Panc1 (cell line): ENCODE data around the gene NTRK1. TPM values are rescaled to one million over a fixed set of nuclear protein-coding genes. Genes with fewer than 3 reads are reported as not detected.

Experiments used
- ATAC-seq: fragments of 200-7000 bp; cut with Tn5 transposase; 2 replicates; pipeline ENCODE4 v1.9.1; 2020; ENCODE audit warnings: mild to moderate bottlenecking, moderate library complexity
- BruUV-seq: library from RNA; stranded (reverse); fragments of 400-500 nt; replicated peaks from 2 replicates; lab custom pipeline; 2021; lab: Mats Ljungman, UMichigan
- CTCF ChIA-PET: fragments of 300-600 bp; sonication (Branson Sonifier 250); formaldehyde crosslinking; loops from one replicate; lab custom pipeline; 2022; ENCODE audit warnings: antibody characterized with exemption; lab: Charles Lee
- POLR2A ChIA-PET: fragments of 300-600 bp; sonication (Branson Sonifier 250); formaldehyde crosslinking; loops from one replicate; lab custom pipeline; 2022; ENCODE audit warnings: antibody characterized with exemption; lab: Charles Lee
- DNase-seq: peaks from one replicate; pipeline ENCODE4 v3.0.0-alpha.2; 2010; ENCODE audit warnings: low read depth, low spot score
- H3K27ac ChIP-seq: 2 replicates; pipeline ENCODE4 v1.5.1; 2011; ENCODE audit warnings: mild to moderate bottlenecking, low read length, inconsistent platforms
- H3K27me3 ChIP-seq: fragments of 200-500 bp; sonication (Bioruptor generic); 2 replicates; pipeline ENCODE4 v1.6.0; 2014; ENCODE audit warnings: low read length, inconsistent platforms; ENCODE audit not compliant: control insufficient read depth, insufficient read depth
- H3K36me3 ChIP-seq: fragments of 200-500 bp; sonication (Bioruptor generic); 2 replicates; pipeline ENCODE4 v1.5.1; 2014; ENCODE audit warnings: inconsistent platforms, mild to moderate bottlenecking, low read length, moderate library complexity; ENCODE audit not compliant: control insufficient read depth, insufficient read depth
- H3K4me1 ChIP-seq: 2 replicates; pipeline ENCODE4 v1.5.1; 2011; ENCODE audit warnings: inconsistent platforms, mild to moderate bottlenecking, low read length, moderate library complexity; ENCODE audit not compliant: control insufficient read depth, insufficient read depth
- H3K4me3 ChIP-seq, 2 experiments: 2 replicates each; pipeline ENCODE4 v1.5.1; 2011 to 2012; ENCODE audit warnings: low read depth in 2 of 2, low read length in 2 of 2, mild to moderate bottlenecking in 2 of 2, inconsistent platforms in 1 of 2, moderate library complexity in 1 of 2
- H3K9me3 ChIP-seq: fragments of 200-500 bp; sonication (Bioruptor generic); 2 replicates; pipeline ENCODE4 v1.5.1; 2014; ENCODE audit warnings: low read depth, mild to moderate bottlenecking, inconsistent platforms, low read length, moderate library complexity; ENCODE audit not compliant: control insufficient read depth, insufficient read depth
- POLR2AphosphoS5 ChIP-seq: IDR thresholded peaks from 2 replicates; pipeline ENCODE4 v1.6.1; 2012; ENCODE audit warnings: mild to moderate bottlenecking, low read depth, low read length, moderate library complexity
- SIN3A ChIP-seq: IDR thresholded peaks from 2 replicates; pipeline ENCODE4 v1.6.1; 2012; ENCODE audit warnings: low read depth, mild to moderate bottlenecking, low read length, moderate library complexity, borderline replicate concordance; ENCODE audit not compliant: insufficient read depth
- TCF7L2 ChIP-seq: IDR thresholded peaks from 2 replicates; pipeline ENCODE4 v1.6.1; 2011; ENCODE audit warnings: mild to moderate bottlenecking, low read depth, low read length, inconsistent platforms
- in situ Hi-C: cut with HindIII; loops from 2 replicates; pipeline ENCODE4 v1.10.0; 2016; ENCODE audit warnings: low sequenced_read_pairs, low pct_unique_long_range_greater_than_20kb
- intact Hi-C: fragments of 100-400 bp; cut with micrococcal nuclease; formaldehyde crosslinking; loops from one replicate; pipeline ENCODE4 v1.10.0; 2022; ENCODE audit not compliant: unreplicated experiment
- total RNA-seq: library from RNA; stranded (reverse); gene quantifications from one replicate; pipeline ENCODE4 v1.2.1, GENCODE V29; 2021; ENCODE audit not compliant: unreplicated experiment
- TF ChIP-seq, protein P1 (sequence below): fragments of 450-650 bp; IDR thresholded peaks from 2 replicates; pipeline ENCODE4 v1.5.1; 2017; ENCODE audit warnings: mild to moderate bottlenecking
- TF ChIP-seq, protein P2 (sequence below), 2 experiments: IDR thresholded peaks; 2 replicates each; pipeline ENCODE4 v1.6.1; 2011 to 2012; ENCODE audit warnings: low read depth in 2 of 2, control low read depth in 1 of 2, low read length in 1 of 2, mild to moderate bottlenecking in 1 of 2, moderate library complexity in 1 of 2; ENCODE audit not compliant: insufficient read depth in 1 of 2

Gene NTRK1
- total RNA-seq, 1 experiment from 2014 or later, result 0.21 TPM

DNA sequence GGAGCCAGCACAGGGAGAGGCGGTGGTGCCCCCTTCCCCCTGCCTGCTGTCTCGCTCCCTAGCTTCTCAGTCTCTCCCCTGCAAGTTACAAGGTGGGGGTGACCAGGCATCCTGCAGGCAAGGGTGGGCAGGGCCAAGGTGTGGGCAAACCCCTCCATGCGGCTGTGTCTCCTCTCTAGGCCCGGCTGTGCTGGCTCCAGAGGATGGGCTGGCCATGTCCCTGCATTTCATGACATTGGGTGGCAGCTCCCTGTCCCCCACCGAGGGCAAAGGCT, 14.6 kb downstream of the NTRK1 start:
- BruUV-seq, result no TSS peak
- CTCF ChIA-PET, result interaction anchor here (0.6 kb wide), 1 partner anchor 9 kb away, joined by 3 read pairs; no protein-coding TSS in a partner anchor
- H3K27ac ChIP-seq, result no peak overlapping the region
- TF ChIP-seq POLR2AphosphoS5 (no peak), TCF7L2 (no peak)
- TF ChIP-seq, protein P1, sequence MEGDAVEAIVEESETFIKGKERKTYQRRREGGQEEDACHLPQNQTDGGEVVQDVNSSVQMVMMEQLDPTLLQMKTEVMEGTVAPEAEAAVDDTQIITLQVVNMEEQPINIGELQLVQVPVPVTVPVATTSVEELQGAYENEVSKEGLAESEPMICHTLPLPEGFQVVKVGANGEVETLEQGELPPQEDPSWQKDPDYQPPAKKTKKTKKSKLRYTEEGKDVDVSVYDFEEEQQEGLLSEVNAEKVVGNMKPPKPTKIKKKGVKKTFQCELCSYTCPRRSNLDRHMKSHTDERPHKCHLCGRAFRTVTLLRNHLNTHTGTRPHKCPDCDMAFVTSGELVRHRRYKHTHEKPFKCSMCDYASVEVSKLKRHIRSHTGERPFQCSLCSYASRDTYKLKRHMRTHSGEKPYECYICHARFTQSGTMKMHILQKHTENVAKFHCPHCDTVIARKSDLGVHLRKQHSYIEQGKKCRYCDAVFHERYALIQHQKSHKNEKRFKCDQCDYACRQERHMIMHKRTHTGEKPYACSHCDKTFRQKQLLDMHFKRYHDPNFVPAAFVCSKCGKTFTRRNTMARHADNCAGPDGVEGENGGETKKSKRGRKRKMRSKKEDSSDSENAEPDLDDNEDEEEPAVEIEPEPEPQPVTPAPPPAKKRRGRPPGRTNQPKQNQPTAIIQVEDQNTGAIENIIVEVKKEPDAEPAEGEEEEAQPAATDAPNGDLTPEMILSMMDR, result no peak
- H3K27me3 ChIP-seq, result no peaks in the 10 kb centered on the region
- H3K4me1 ChIP-seq, result peaks cover 4% of the 10 kb centered on the region; the same call in 1 of the 2 replicates
- no peak overlapping the region for H3K4me3 ChIP-seq
- H3K36me3 ChIP-seq, result no peaks in the 10 kb centered on the region
- in situ Hi-C loops (no loop called here), intact Hi-C loops (no loop called here)
- POLR2A ChIA-PET, result no interaction called here
- DNase-seq, result no peak
- H3K9me3 ChIP-seq, result no peaks in the 10 kb centered on the region
- no peak for ATAC-seq

DNA sequence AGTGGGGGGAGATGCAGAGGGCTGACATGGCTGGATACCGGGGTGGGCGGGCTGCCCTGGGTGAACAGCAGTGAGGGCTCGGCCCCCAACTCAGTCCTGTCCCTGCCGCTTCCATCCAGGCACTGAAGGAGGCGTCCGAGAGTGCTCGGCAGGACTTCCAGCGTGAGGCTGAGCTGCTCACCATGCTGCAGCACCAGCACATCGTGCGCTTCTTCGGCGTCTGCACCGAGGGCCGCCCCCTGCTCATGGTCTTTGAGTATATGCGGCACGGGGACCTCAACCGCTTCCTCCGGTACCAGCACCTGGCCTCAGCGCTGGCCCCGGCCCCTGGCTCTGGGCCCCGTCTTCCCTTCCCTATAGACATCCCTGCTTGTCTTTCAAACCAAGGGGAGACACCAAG, 15.6 kb downstream of the NTRK1 start:
- no TSS peak for BruUV-seq
- DNase-seq (no peak), ATAC-seq (no peak)
- Histone ChIP-seq H3K9me3 (no peaks in the 10 kb centered on the region), H3K4me1 (no peaks in the 10 kb centered on the region), H3K27me3 (no peaks in the 10 kb centered on the region), H3K36me3 (no peaks in the 10 kb centered on the region), H3K4me3 (no peak overlapping the region), H3K27ac (no peak overlapping the region)
- in situ Hi-C loops, result no loop called here
- TF ChIP-seq POLR2AphosphoS5 (no peak), SIN3A (no peak), TCF7L2 (no peak)
- TF ChIP-seq, protein P1, result no peak
- TF ChIP-seq, protein P2, sequence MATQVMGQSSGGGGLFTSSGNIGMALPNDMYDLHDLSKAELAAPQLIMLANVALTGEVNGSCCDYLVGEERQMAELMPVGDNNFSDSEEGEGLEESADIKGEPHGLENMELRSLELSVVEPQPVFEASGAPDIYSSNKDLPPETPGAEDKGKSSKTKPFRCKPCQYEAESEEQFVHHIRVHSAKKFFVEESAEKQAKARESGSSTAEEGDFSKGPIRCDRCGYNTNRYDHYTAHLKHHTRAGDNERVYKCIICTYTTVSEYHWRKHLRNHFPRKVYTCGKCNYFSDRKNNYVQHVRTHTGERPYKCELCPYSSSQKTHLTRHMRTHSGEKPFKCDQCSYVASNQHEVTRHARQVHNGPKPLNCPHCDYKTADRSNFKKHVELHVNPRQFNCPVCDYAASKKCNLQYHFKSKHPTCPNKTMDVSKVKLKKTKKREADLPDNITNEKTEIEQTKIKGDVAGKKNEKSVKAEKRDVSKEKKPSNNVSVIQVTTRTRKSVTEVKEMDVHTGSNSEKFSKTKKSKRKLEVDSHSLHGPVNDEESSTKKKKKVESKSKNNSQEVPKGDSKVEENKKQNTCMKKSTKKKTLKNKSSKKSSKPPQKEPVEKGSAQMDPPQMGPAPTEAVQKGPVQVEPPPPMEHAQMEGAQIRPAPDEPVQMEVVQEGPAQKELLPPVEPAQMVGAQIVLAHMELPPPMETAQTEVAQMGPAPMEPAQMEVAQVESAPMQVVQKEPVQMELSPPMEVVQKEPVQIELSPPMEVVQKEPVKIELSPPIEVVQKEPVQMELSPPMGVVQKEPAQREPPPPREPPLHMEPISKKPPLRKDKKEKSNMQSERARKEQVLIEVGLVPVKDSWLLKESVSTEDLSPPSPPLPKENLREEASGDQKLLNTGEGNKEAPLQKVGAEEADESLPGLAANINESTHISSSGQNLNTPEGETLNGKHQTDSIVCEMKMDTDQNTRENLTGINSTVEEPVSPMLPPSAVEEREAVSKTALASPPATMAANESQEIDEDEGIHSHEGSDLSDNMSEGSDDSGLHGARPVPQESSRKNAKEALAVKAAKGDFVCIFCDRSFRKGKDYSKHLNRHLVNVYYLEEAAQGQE (IDR thresholded peaks at IDR 0.05; ENCODE audit: insufficient read depth in 1 of 2, low read depth in 2 of 2, low read length in 1 of 2), result no peak
- ChIA-PET CTCF (no interaction called here), POLR2A (no interaction called here)
- intact Hi-C loops, result no loop called here
